Neural cell (in vitro differentiated cells): ENCODE measurements around the gene CCDC172. TPM values are rescaled to one million over a fixed set of nuclear protein-coding genes. Genes with fewer than 3 reads are reported as not detected.

Source experiments
- H2AFZ ChIP-seq: fragments of 200-600, 300-800 bp; sonication (generic), shearing (Covaris generic); 2 replicates; pipeline ENCODE4 v1.6.0; 2014; ENCODE audit warnings: low read depth, mild to moderate bottlenecking, antibody characterized with exemption, low read length, moderate library complexity
- H3F3A ChIP-seq: fragments of 200-600 bp; shearing (Covaris generic); 2 replicates; pipeline ENCODE4 v1.6.1; 2016; ENCODE audit warnings: mild to moderate bottlenecking, moderate library complexity, mixed read lengths, antibody characterized with exemption, low read length; ENCODE audit not compliant: insufficient read depth, poor library complexity, severe bottlenecking
- H3K27ac ChIP-seq: fragments of 200-600, 300-800 bp; sonication (generic), shearing (Covaris generic); 2 replicates; pipeline ENCODE4 v1.5.1; 2014; ENCODE audit warnings: mild to moderate bottlenecking, low read length, moderate library complexity
- H3K27me3 ChIP-seq: fragments of 300-800, 200-600 bp; sonication (generic), shearing (Covaris generic); 2 replicates; pipeline ENCODE4 v1.6.0; 2014; ENCODE audit warnings: mild to moderate bottlenecking, low read depth, low read length, moderate library complexity; ENCODE audit not compliant: insufficient read depth
- H3K36me3 ChIP-seq: fragments of 300-800, 200-600 bp; sonication (generic), shearing (Covaris generic); 2 replicates; pipeline ENCODE4 v1.5.1; 2014; ENCODE audit warnings: mild to moderate bottlenecking, antibody characterized with exemption, low read length, moderate library complexity; ENCODE audit not compliant: insufficient read depth
- H3K4me2 ChIP-seq: fragments of 300-800, 200-600 bp; sonication (generic), shearing (Covaris generic); 2 replicates; pipeline ENCODE4 v1.6.0; 2014; ENCODE audit warnings: mild to moderate bottlenecking, low read length
- H3K4me3 ChIP-seq: fragments of 300-800, 200-600 bp; sonication (generic), shearing (Covaris generic); 2 replicates; pipeline ENCODE4 v1.5.1; 2014; ENCODE audit warnings: mild to moderate bottlenecking, low read length, moderate library complexity
- H3K79me2 ChIP-seq: fragments of 200-600 bp; shearing (Covaris generic); replicated peaks from 2 replicates; pipeline ENCODE4 v1.6.0; 2014; ENCODE audit warnings: mild to moderate bottlenecking, low read length, moderate library complexity; ENCODE audit not compliant: insufficient read depth
- H3K9ac ChIP-seq: fragments of 300-800, 200-600 bp; sonication (generic), shearing (Covaris generic); 2 replicates; pipeline ENCODE4 v1.6.1; 2016; ENCODE audit warnings: mild to moderate bottlenecking, low read length, mixed read lengths
- H3K9me2 ChIP-seq: fragments of 200-600 bp; shearing (Covaris generic); 2 replicates; pipeline ENCODE4 v1.6.1; 2016; ENCODE audit warnings: mild to moderate bottlenecking, low read length, mixed read lengths; ENCODE audit not compliant: insufficient read depth
- H3K9me3 ChIP-seq: fragments of 200-600, 300-800 bp; sonication (generic), shearing (Covaris generic); 2 replicates; pipeline ENCODE4 v1.6.1; 2016; ENCODE audit warnings: mild to moderate bottlenecking, mixed run types, low read length, moderate library complexity, mixed read lengths
- H4K20me1 ChIP-seq: fragments of 200-600 bp; shearing (Covaris generic); 2 replicates; pipeline ENCODE4 v1.6.1; 2016; ENCODE audit warnings: mild to moderate bottlenecking, mixed run types; ENCODE audit not compliant: insufficient read depth
- CTCF ChIP-seq: fragments of 450-650 bp; IDR thresholded peaks from 2 replicates; pipeline ENCODE4 v1.5.1; 2014; ENCODE audit warnings: antibody characterized with exemption, mild to moderate bottlenecking, moderate library complexity; ENCODE audit not compliant: poor library complexity, severe bottlenecking
- EP300 ChIP-seq: fragments of 450-650 bp; conservative IDR thresholded peaks from 2 replicates; pipeline ENCODE4 v1.6.1; 2014; ENCODE audit warnings: antibody characterized with exemption, mild to moderate bottlenecking, moderate library complexity; ENCODE audit not compliant: poor library complexity, severe bottlenecking
- EZH2 ChIP-seq: fragments of 200-600, 300-800 bp; shearing (Covaris generic), sonication (generic); IDR thresholded peaks from 2 replicates; pipeline ENCODE4 v1.6.1; 2014; ENCODE audit warnings: antibody characterized with exemption, low read length, borderline replicate concordance, mild to moderate bottlenecking; ENCODE audit not compliant: insufficient read depth, poor library complexity, severe bottlenecking
- MXI1 ChIP-seq: fragments of 450-650 bp; conservative IDR thresholded peaks from 2 replicates; pipeline ENCODE4 v1.6.1; 2014; ENCODE audit warnings: antibody characterized with exemption, mild to moderate bottlenecking; ENCODE audit not compliant: poor library complexity, severe bottlenecking
- POLR2AphosphoS5 ChIP-seq: IDR thresholded peaks from 2 replicates; pipeline ENCODE4 v1.6.1; 2012
- RAD21 ChIP-seq: fragments of 450-650 bp; conservative IDR thresholded peaks from 2 replicates; pipeline ENCODE4 v1.6.1; 2014; ENCODE audit warnings: antibody characterized with exemption, mild to moderate bottlenecking, moderate library complexity
- REST ChIP-seq: IDR thresholded peaks from 2 replicates; pipeline ENCODE4 v1.6.1; 2012; ENCODE audit warnings: borderline replicate concordance
- SMC3 ChIP-seq: fragments of 450-650 bp; conservative IDR thresholded peaks from 2 replicates; pipeline ENCODE4 v1.6.1; 2014; ENCODE audit warnings: antibody characterized with exemption, mild to moderate bottlenecking, moderate library complexity; ENCODE audit not compliant: poor library complexity
- TAF1 ChIP-seq: IDR thresholded peaks from 2 replicates; pipeline ENCODE4 v1.6.1; 2012; ENCODE audit warnings: low read depth
- polyA plus RNA-seq: library from polyadenylated mRNA; depleted of rRNA; stranded (reverse); fragments of >200 nt; gene quantifications from 2 replicates; pipeline ENCODE4 v1.2.3, GENCODE V29; 2014

CCDC172 gene
- polyA plus RNA-seq, 1 donor from 2014 or later, result not detected

DNA sequence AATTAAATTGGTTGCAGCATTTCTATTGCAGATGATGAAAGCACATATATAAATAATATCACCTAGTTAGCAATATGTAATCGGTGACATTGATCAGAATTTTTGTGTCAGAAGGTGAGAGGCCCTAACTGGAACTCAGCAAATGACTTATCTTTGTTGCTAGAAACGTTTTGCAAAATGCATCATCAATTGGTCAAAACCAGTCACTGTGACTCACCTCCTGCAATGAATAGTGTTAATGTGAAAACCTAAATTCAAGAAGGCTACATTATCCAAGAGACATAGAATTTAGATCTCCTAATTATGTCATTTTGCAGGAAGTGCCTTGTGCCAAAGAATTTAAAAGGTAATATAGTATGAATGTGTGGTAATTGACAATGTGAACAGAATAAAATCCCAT is 93.6 kb downstream of the CCDC172 start:
- TF ChIP-seq CTCF, result no peak
- no peak for TF ChIP-seq TAF1
- Histone ChIP-seq H3F3A (no peaks in the 10 kb centered on the region), H2AFZ (no peak overlapping the region), H3K27ac (no peak overlapping the region), H3K9ac (no peak overlapping the region), H3K79me2 (no peaks in the 10 kb centered on the region), H3K4me2 (no peak overlapping the region), H3K9me2 (no peaks in the 10 kb centered on the region), H3K36me3 (no peaks in the 10 kb centered on the region), H4K20me1 (no peaks in the 10 kb centered on the region), H3K9me3 (no peaks in the 10 kb centered on the region), H3K4me3 (no peak overlapping the region), H3K27me3 (no peaks in the 10 kb centered on the region)

- H3K9me3 ChIP-seq, result no peaks in the 10 kb centered on the region
- no peaks in the 10 kb centered on the region for H3K36me3 ChIP-seq
- H3F3A ChIP-seq, result no peaks in the 10 kb centered on the region
- H3K27me3 ChIP-seq, result no peaks in the 10 kb centered on the region
- no peak overlapping the region for H2AFZ ChIP-seq
- no peak overlapping the region for H3K27ac ChIP-seq
- no peak overlapping the region for H3K4me2 ChIP-seq
- no peak overlapping the region for H3K9ac ChIP-seq
- TF ChIP-seq POLR2AphosphoS5 (no peak), RAD21 (no peak), CTCF (no peak), REST (no peak), EZH2 (no peak), EP300 (no peak), MXI1 (no peak), TAF1 (no peak), SMC3 (no peak)
- H3K79me2 ChIP-seq, result no peaks in the 10 kb centered on the region
- H3K9me2 ChIP-seq, result no peaks in the 10 kb centered on the region
- no peak overlapping the region for H3K4me3 ChIP-seq
- H4K20me1 ChIP-seq, result no peaks in the 10 kb centered on the region
Measured at GRCh38 chr10:116418389-116418788, 94.1 kb downstream of the CCDC172 start.
